HCT116 (cell line): ENCODE results near the gene CLEC16A. TPM values are rescaled to one million over a fixed set of nuclear protein-coding genes. Genes with fewer than 3 reads are reported as not detected.

Experiments
- ATAC-seq: fragments of 200-7000 bp; cut with Tn5 transposase; 2 replicates; pipeline ENCODE4 v1.9.1; 2020; ENCODE audit warnings: mild to moderate bottlenecking, moderate library complexity
- BruUV-seq: library from RNA; stranded (reverse); fragments of 400-500 nt; replicated peaks from 2 replicates; lab custom pipeline; 2021; lab: Mats Ljungman, UMichigan
- CTCF ChIA-PET: fragments of 300-600 bp; sonication (Branson Sonifier 250); formaldehyde crosslinking; loops from one replicate; lab custom pipeline; 2021; ENCODE audit warnings: antibody characterized with exemption; lab: Charles Lee
- POLR2A ChIA-PET: fragments of 300-600, 350-600 bp; sonication (Branson Sonifier 250); formaldehyde crosslinking; loops from one replicate; lab custom pipeline; 2021; ENCODE audit warnings: antibody characterized with exemption; lab: Charles Lee
- RAD21 ChIA-PET, 2 experiments: fragments of 300-600 bp; sonication (Branson Sonifier 250); formaldehyde crosslinking; loops; one replicate each; lab custom pipeline; 2023; ENCODE audit warnings: low total read pairs in 2 of 2; ENCODE audit not compliant: uncharacterized antibody in 2 of 2, unreplicated experiment in 2 of 2, low non-redundant PET in 1 of 2; lab: Charles Lee
- DNase-seq: peaks from one replicate; pipeline ENCODE4 v3.0.0-alpha.2; 2010; ENCODE audit warnings: low read depth, low spot score
- H2AFZ ChIP-seq: fragments of 200-600 bp; shearing (Covaris generic), sonication (generic); 2 replicates; pipeline ENCODE4 v1.6.1; 2017; ENCODE audit warnings: low read depth, mixed run types, mixed read lengths, antibody characterized with exemption, low read length; ENCODE audit not compliant: poor library complexity, severe bottlenecking
- H3K27ac ChIP-seq: 2 replicates; pipeline ENCODE4 v1.5.1; 2012; ENCODE audit warnings: low read depth, low read length
- H3K27me3 ChIP-seq: fragments of 200-600 bp; sonication (generic); 2 replicates; pipeline ENCODE4 v1.6.1; 2016; ENCODE audit warnings: mixed run types, low read length, mixed read lengths; ENCODE audit not compliant: insufficient read depth
- H3K36me3 ChIP-seq, 2 experiments: fragments of 200-500 bp in 1 of 2; fragments of 200-600 bp in 1 of 2; sonication (Bioruptor generic) in 1 of 2; sonication (generic) in 1 of 2; 2 replicates each; pipeline versions ENCODE4 v1.5.1 to v1.6.1; 2014 to 2016; ENCODE audit warnings: low read length in 2 of 2, inconsistent platforms in 1 of 2, mixed read lengths in 1 of 2, mixed run types in 1 of 2; ENCODE audit not compliant: insufficient read depth in 2 of 2, control insufficient read depth in 1 of 2
- H3K4me1 ChIP-seq, 2 experiments: fragments of 200-600 bp in 1 of 2; sonication (generic) in 1 of 2; 2 replicates each; pipeline versions ENCODE4 v1.5.1 to v1.6.1; 2012 to 2017; ENCODE audit warnings: low read length in 2 of 2, inconsistent platforms in 1 of 2, mild to moderate bottlenecking in 1 of 2, mixed read lengths in 1 of 2, mixed run types in 1 of 2, moderate library complexity in 1 of 2; ENCODE audit not compliant: insufficient read depth in 2 of 2, control insufficient read depth in 1 of 2
- H3K4me2 ChIP-seq: fragments of 200-600 bp; sonication (generic); 2 replicates; pipeline ENCODE4 v1.6.1; 2017; ENCODE audit warnings: mixed run types, low read length, mixed read lengths
- H3K4me3 ChIP-seq, 2 experiments: fragments of 200-600 bp in 1 of 2; sonication (generic) in 1 of 2; replicated peaks in 1 of 2; 2 replicates each; pipeline ENCODE4 v1.5.1; 2011 to 2016; ENCODE audit warnings: low read length in 2 of 2, control low read depth in 1 of 2, low read depth in 1 of 2, mild to moderate bottlenecking in 1 of 2, mixed read lengths in 1 of 2, mixed run types in 1 of 2
- H3K79me2 ChIP-seq: fragments of 200-600 bp; sonication (generic); 2 replicates; pipeline ENCODE4 v1.6.1; 2017; ENCODE audit warnings: mild to moderate bottlenecking, mixed run types, low read length, moderate library complexity, mixed read lengths; ENCODE audit not compliant: insufficient read depth
- H3K9ac ChIP-seq: fragments of 200-600 bp; sonication (generic); 2 replicates; pipeline ENCODE4 v1.6.1; 2016; ENCODE audit warnings: low read length, mixed read lengths
- H3K9me2 ChIP-seq: fragments of 200-600 bp; sonication (generic), shearing (Covaris generic); 2 replicates; pipeline ENCODE4 v1.6.1; 2017; ENCODE audit warnings: mixed run types, mild to moderate bottlenecking, moderate library complexity; ENCODE audit not compliant: insufficient read depth
- H3K9me3 ChIP-seq, 2 experiments: fragments of 200-500 bp in 1 of 2; fragments of 200-600 bp in 1 of 2; sonication (Bioruptor generic) in 1 of 2; sonication (generic) in 1 of 2; 2 replicates each; pipeline ENCODE4 v1.6.1; 2014 to 2017; ENCODE audit warnings: low read length in 2 of 2, mixed read lengths in 2 of 2, inconsistent platforms in 1 of 2, low read depth in 1 of 2, mild to moderate bottlenecking in 1 of 2, mixed run types in 1 of 2, moderate library complexity in 1 of 2; ENCODE audit not compliant: control insufficient read depth in 1 of 2, insufficient read depth in 1 of 2
- H4K20me1 ChIP-seq: fragments of 200-600 bp; sonication (generic), shearing (Covaris generic); 2 replicates; pipeline ENCODE4 v1.6.1; 2017; ENCODE audit warnings: mixed run types, mild to moderate bottlenecking, moderate library complexity; ENCODE audit not compliant: insufficient read depth
- ATF3 ChIP-seq: IDR thresholded peaks from 2 replicates; pipeline ENCODE4 v1.6.1; 2012
- CBX3 ChIP-seq: IDR thresholded peaks from 2 replicates; pipeline ENCODE4 v1.6.1; 2012; ENCODE audit warnings: low read depth
- CEBPB ChIP-seq: IDR thresholded peaks from 2 replicates; pipeline ENCODE4 v1.6.1; 2012; ENCODE audit warnings: low read depth
- EZH2 ChIP-seq: fragments of 200-600 bp; sonication (generic); IDR thresholded peaks from 2 replicates; pipeline ENCODE4 v1.6.1; 2017; ENCODE audit warnings: antibody characterized with exemption, mixed run types
- EZH2phosphoT487 ChIP-seq: fragments of 200-600 bp; IDR thresholded peaks from 2 replicates; pipeline ENCODE4 v1.6.1; 2018; ENCODE audit warnings: antibody characterized with exemption, borderline replicate concordance
- JUND ChIP-seq: IDR thresholded peaks from 2 replicates; pipeline ENCODE4 v1.6.1; 2012
- MAX ChIP-seq: IDR thresholded peaks from 2 replicates; pipeline ENCODE4 v1.6.1; 2012
- POLR2A ChIP-seq: IDR thresholded peaks from 2 replicates; pipeline ENCODE4 v1.7.0; 2011; ENCODE audit warnings: borderline replicate concordance; ENCODE audit not compliant: insufficient read depth, insufficient read length; ENCODE audit errors: extremely low read depth
- POLR2AphosphoS5 ChIP-seq: IDR thresholded peaks from 2 replicates; pipeline ENCODE4 v1.6.1; 2011; ENCODE audit warnings: mild to moderate bottlenecking, low read depth, low read length, moderate library complexity
- RAD21 ChIP-seq: IDR thresholded peaks from 2 replicates; pipeline ENCODE4 v1.6.1; 2012; ENCODE audit warnings: low read depth, mild to moderate bottlenecking
- SIN3A ChIP-seq: IDR thresholded peaks from 2 replicates; pipeline ENCODE4 v1.6.1; 2012; ENCODE audit warnings: low read depth
- SRF ChIP-seq: IDR thresholded peaks from 2 replicates; pipeline ENCODE4 v1.6.1; 2012; ENCODE audit warnings: low read depth
- TCF7L2 ChIP-seq: IDR thresholded peaks from 2 replicates; pipeline ENCODE4 v1.7.0; 2011; ENCODE audit warnings: borderline replicate concordance, inconsistent platforms; ENCODE audit not compliant: insufficient read depth, insufficient read length; ENCODE audit errors: extremely low read depth
- YY1 ChIP-seq: IDR thresholded peaks from 2 replicates; pipeline ENCODE4 v1.6.1; 2011; ENCODE audit warnings: low read length, low read depth, moderate library complexity, mild to moderate bottlenecking; ENCODE audit not compliant: insufficient replicate concordance; ENCODE audit errors: extremely low read depth
- ZFX ChIP-seq: fragments of 450-650 bp; IDR thresholded peaks from 2 replicates; pipeline ENCODE4 v1.6.1; 2017
- ZNF274 ChIP-seq: fragments of 200-500 bp; sonication (Bioruptor generic); IDR thresholded peaks from 2 replicates; pipeline ENCODE4 v1.6.1; 2014; ENCODE audit warnings: mild to moderate bottlenecking, low read depth, low read length, inconsistent platforms
- intact Hi-C: fragments of 100-400 bp; cut with micrococcal nuclease; formaldehyde crosslinking; loops from 2 replicates; pipeline ENCODE4 v1.10.0; 2022
- total RNA-seq: library from RNA; stranded (reverse); gene quantifications from one replicate; pipeline ENCODE4 v1.2.1, GENCODE V29; 2021; ENCODE audit not compliant: unreplicated experiment
- TF ChIP-seq, protein P1 (sequence below): IDR thresholded peaks from 2 replicates; pipeline ENCODE4 v1.6.1; 2011; ENCODE audit warnings: mild to moderate bottlenecking, low read length, moderate library complexity; ENCODE audit not compliant: insufficient replicate concordance; ENCODE audit errors: extremely low read depth

The CLEC16A gene
- total RNA-seq, 1 experiment from 2014 or later: 18.0 TPM

- Histone ChIP-seq H3K9ac (no peak overlapping the region), H2AFZ (no peak overlapping the region), H3K4me2 (no peak overlapping the region), H3K4me3 (no peak overlapping the region), H3K36me3 (no peaks in the 10 kb centered on the region), H3K4me1 (peaks cover 38 to 63% of the 10 kb centered on the region in 2 experiments), H3K27me3 (no peaks in the 10 kb centered on the region), H3K9me2 (no peaks in the 10 kb centered on the region), H3K9me3 (no peaks in the 10 kb centered on the region), H3K27ac (no peak overlapping the region), H4K20me1 (no peaks in the 10 kb centered on the region), H3K79me2 (no peaks in the 10 kb centered on the region)
- intact Hi-C loops: no loop called here
- TF ChIP-seq POLR2AphosphoS5: no peak
- TF ChIP-seq SIN3A: no peak
- no peak for TF ChIP-seq EZH2phosphoT487
- no peak for TF ChIP-seq SRF
- no peak for TF ChIP-seq CBX3
- TF ChIP-seq JUND: no peak
- no peak for TF ChIP-seq CEBPB
- no peak for TF ChIP-seq EZH2
- POLR2A ChIA-PET: no interaction called here
- no peak for DNase-seq
- CTCF ChIA-PET: no interaction called here
- no peak for ATAC-seq
- RAD21 ChIA-PET: no interaction called here
- no TSS peak for BruUV-seq
These were observed 136.8 kb downstream of the CLEC16A start for GRCh38 chr16:11080999-11081630.

DNA sequence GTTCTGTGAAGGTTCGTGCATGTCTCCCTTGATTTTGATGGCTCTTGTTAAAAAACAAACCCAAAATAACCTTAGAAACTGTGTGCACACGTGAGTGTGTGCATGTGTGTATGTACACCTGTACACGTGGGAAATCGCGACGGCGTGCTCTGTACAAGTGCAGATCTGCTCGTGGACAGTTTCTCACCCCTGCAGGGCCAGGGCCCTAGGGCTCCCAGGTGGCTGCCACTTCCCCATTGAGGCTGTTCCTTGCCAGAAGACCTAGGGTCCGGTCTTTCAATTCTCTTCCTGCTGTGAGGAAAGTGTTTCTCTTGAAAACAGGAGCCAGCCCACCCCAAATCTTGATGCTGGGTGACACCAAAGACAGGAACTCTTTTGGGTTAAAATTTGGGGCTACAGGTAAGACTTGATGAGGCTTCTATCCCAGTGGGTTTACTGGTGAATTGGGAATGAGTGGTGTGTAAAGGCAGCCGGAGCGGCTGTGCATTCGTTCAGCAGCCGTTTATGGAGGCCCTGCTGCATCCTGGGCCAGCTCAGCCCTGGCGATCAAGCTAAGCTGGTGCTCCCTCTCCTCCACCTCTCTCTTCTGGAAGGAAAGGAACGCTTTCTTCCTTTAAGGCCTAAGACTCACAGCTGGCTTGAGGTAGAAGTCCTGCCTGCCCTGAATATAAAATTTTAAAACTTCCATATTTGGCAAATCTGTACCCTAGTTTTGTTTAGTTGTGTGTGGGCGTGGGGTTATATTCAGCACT is 137.9 kb downstream of the CLEC16A start:
- intact Hi-C loops: no loop called here
- CTCF ChIA-PET: no interaction called here
- TF ChIP-seq MAX: no peak
- no peak for TF ChIP-seq EZH2
- TF ChIP-seq POLR2A: no peak
- TF ChIP-seq CBX3: no peak
- TF ChIP-seq CEBPB: no peak
- no peak for TF ChIP-seq ZFX
- no peak for TF ChIP-seq ZNF274
- TF ChIP-seq ATF3: no peak
- TF ChIP-seq TCF7L2: no peak
- TF ChIP-seq SIN3A: no peak
- TF ChIP-seq YY1: no peak
- no peak for TF ChIP-seq RAD21
- TF ChIP-seq, protein P1, sequence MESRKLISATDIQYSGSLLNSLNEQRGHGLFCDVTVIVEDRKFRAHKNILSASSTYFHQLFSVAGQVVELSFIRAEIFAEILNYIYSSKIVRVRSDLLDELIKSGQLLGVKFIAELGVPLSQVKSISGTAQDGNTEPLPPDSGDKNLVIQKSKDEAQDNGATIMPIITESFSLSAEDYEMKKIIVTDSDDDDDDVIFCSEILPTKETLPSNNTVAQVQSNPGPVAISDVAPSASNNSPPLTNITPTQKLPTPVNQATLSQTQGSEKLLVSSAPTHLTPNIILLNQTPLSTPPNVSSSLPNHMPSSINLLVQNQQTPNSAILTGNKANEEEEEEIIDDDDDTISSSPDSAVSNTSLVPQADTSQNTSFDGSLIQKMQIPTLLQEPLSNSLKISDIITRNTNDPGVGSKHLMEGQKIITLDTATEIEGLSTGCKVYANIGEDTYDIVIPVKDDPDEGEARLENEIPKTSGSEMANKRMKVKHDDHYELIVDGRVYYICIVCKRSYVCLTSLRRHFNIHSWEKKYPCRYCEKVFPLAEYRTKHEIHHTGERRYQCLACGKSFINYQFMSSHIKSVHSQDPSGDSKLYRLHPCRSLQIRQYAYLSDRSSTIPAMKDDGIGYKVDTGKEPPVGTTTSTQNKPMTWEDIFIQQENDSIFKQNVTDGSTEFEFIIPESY: no peak

More for the DNA sequence above, 137.9 kb downstream of the CLEC16A start:
- no peaks in the 10 kb centered on the region for H3K27me3 ChIP-seq
- H3K4me2 ChIP-seq: no peak overlapping the region
- ChIA-PET RAD21 (no interaction called here), POLR2A (no interaction called here)
- H3K9me2 ChIP-seq: no peaks in the 10 kb centered on the region
- no peaks in the 10 kb centered on the region for H3K36me3 ChIP-seq
- peaks cover 45 to 72% of the 10 kb centered on the region in 2 experiments for H3K4me1 ChIP-seq
- H3K4me3 ChIP-seq: no peak overlapping the region
- no TSS peak for BruUV-seq
- no peaks in the 10 kb centered on the region for H3K9me3 ChIP-seq
- no peak overlapping the region for H2AFZ ChIP-seq
- no peak for ATAC-seq
- H3K79me2 ChIP-seq: no peaks in the 10 kb centered on the region
- H4K20me1 ChIP-seq: no peaks in the 10 kb centered on the region
- no peak overlapping the region for H3K9ac ChIP-seq
- H3K27ac ChIP-seq: no peak overlapping the region
- DNase-seq: no peak
